Globus pallidus (tissue), 1 donor: ENCODE results near the gene IPP.
"Not testable (repeated sequence)": the region's sequence is repeated elsewhere in the genome, so short reads cannot be mapped to it uniquely, and the experiment has no call there.

ENCODE experiments used
- DNase-seq: peaks from one replicate; pipeline ENCODE4 v3.0.0-alpha.2; 2015; ENCODE audit warnings: low spot score

The IPP gene

GRCh38 chr1:45750298-45751038, at the start of gene IPP:
Gene IPP (minus strand): TSS chr1:45750653. CDS start chr1:45746411, 4,242 bp downstream.
- DNase-seq, result peak; percentile 96

- DNase-seq, result no peak
These were observed 46.5 kb upstream of the IPP start for GRCh38 chr1:45796946-45797345.

- peak; percentile 7 for DNase-seq
These were observed 45.9 kb upstream of the IPP start for GRCh38 chr1:45796381-45796780.

DNA sequence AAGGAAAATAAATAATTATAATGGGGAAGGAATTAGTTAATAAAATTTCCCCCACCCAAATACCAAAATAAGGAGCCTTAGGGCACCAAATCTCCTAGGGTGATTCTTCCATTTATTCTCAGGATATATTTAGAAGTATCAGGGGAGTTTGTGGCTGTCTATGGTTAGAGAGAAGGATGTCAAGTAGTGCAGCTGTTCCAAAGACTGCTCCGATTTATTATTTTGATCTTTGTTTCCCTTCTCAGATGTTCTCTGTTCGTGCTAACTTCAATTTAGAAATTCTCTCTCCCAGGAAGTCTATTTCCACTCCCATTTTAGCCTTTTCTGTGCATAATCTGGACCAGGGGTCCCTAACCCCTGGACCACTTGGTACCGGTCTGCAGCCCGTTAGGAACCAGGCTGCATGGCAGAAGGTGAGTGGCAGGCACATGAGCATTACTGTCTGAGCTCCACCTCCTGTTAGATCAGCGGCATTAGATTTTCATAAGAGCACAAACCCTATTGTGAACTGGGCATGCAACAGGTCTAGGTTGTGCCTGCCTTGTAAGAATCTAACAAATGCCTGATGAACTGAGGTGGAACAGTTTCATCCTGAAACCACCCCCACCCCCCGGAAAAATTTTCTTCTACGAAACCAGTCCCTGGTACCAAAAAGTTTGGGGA, 43.6 kb upstream of the IPP start:
- DNase-seq, result no peak

DNA sequence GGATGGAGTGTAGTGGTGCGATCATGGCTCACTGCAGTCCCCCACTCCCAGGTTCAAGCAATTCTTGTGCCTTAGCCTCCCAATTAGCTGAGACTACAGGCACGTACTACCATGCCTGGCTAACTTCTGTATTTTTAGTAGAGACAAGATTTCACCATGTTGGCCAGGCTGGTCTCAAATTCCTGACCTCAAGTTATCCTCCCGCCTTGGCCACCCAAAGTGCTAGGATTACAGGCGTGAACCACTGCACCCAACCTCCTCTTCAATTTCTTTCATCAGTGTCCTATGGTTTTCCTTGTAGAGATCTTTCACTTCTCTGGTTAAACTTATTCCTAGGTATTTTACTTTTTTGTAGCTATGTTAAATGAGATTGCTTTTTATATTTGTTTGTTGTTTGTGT, 42.3 kb upstream of the IPP start:
- DNase-seq, result no peak

- DNase-seq, result no peak
These were observed 39.1 kb upstream of the IPP start for GRCh38 chr1:45789601-45790000.

- peak; percentile 55 for DNase-seq
These were observed 37.5 kb upstream of the IPP start for GRCh38 chr1:45787905-45788304.

DNA sequence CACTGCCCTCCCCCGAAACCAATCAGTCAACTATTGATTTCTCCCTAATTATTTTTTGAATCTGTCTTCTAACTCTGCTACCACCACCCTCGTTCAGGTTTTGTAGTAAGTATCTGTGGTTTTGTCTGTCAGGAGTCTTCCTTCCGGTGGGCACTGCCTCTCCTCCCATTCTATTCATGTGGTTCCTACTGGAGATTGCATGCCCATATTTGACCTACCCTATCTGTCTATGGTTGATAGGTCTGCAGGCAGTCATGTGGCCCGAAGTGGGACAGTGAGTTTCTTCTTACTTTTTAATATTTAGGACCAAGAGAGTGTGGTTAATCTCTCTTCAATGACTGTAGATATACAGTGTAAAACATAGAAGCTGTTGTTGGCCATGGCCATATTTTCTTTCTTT, 35.1 kb upstream of the IPP start:
- DNase-seq, result no peak

- no peak for DNase-seq
These were observed 25.3 kb upstream of the IPP start for GRCh38 chr1:45775794-45776193.

- DNase-seq, result no peak
These were observed 22.5 kb upstream of the IPP start for GRCh38 chr1:45772971-45773370.

GRCh38 chr1:45769261-45769932, 18.9 kb upstream of the IPP start:
- no peak for DNase-seq

DNA sequence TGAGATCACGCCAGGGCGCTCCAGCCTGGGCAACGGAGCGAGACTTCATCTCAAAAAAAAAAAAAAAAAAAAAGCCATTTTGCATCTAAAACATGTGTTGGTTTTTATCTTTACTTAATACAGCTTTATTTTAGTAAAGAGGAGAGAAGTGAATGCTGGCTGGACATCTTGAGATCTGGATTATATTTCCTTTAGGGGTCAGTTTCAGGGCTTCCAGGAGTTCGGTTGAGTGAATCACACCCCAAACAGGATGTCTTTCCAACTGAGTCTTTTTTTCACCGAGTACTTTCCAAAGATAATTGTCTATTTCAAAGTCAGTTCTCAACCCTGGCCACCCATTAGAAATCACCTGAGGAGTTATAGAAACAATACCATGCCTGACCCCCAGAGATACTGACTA, 16.6 kb upstream of the IPP start:
- no peak for DNase-seq

DNA sequence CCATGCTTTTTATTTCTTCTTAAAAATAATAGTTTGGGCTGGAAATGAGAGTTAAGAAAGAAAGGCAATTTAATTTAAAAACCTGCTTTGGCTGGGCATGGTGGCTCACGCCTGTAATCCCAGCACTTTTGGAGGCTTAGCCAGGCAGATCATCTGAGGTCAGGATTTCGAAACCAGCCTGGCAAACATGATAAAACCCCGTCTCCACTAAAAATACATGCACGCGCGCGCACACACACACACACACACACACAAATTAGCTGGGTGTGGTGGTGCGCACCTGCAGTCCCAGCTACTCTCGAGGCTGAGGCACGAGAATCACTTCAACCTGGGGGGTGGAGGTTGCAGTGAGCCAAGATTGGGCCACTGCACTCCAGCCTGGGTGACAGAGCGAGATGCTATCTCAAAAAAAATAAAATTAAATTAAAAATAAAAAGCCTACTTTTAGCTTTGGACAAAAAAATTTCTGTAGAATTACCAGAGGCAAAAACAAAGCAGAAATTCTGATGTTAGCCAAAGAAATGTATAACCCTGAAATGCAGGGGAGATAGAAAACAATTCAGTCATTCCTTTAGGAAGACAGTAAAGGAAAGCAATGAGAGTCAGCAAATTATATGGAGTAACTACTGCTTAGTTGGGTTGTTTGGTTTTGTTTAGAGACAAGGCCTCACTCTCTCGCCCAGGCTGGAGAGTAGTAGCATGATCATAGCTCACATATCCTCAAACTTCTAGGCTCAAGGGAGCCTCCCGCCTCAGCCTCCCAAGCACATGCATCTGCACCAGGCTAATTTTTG, 15.7 kb upstream of the IPP start:
- no peak for DNase-seq

DNA sequence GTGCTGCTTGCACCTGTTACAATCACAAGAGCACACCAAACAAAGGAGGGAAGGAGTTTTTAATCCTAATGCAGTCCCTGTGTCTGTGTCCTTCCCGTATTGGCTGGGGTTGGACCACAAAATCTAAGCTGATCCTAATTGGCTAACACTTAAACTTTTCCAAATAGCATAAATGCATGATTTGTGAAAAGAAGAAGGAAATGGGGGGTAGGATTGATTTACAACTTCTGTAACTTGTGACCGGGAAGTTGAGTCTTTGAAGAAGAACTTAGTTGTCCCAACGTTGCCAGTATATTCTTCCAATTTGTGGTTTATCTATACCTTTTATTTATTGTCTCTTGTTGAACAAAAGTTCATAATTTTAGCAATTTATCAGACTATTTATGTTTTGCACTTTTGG, 11.8 kb upstream of the IPP start:
- DNase-seq, result no peak

DNA sequence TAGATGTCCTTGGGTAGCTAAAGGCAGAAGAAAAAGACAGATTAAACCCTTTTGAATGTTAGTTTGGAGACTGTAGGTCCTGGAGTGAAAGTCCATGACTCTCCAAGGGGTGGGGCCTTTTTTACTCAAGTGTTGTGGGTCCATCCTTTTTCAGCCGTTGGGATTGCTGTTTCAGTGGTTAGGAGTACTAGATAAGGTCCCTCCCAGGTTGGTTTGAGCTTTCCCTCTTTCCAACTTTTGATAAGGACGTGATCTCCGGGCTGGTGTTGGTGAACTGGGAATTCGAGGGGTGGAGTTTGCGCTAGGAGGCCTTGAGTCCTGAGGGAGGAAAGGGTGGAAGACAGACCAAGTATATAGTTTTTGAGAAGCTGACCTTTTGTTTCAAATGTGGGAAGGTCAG, 5.2 kb upstream of the IPP start:
- no peak for DNase-seq

DNA sequence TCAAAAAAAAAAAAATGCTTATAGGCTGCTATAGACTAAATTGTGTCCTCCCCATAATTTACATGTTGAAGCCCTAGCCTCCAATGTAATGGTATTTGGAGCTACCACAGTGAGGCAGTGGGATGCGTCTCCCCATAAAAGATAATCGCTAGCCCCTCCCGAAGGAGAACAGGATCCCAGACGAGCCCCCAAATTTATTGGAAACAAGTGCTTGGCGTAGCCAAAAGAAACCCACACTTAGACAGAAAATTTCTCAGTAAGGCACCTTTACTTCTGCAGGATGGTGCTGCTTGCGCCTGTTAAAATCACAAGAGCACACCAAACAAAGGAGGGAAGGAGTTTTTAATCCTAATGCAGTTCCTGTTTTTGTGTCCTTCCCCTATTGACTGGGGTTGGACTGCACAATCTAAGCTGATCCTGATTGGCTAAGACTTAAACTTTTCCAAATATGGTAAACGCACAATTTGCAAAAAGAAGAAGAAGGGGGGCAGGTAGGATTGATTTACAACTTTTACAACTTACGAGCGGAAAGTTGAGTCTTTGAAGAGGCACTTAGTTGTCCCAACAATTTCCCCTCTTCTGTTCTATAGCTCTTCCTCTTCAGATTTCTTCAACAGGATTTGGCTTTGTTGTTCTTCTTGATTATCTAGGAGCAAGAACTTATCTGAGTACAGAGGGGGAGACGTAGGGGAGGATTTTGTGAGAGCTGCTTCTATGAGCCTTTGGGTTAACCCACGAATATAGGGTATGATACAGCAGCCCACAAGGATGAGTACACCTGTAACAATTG, 3.0 kb upstream of the IPP start:
- no peak for DNase-seq

DNA sequence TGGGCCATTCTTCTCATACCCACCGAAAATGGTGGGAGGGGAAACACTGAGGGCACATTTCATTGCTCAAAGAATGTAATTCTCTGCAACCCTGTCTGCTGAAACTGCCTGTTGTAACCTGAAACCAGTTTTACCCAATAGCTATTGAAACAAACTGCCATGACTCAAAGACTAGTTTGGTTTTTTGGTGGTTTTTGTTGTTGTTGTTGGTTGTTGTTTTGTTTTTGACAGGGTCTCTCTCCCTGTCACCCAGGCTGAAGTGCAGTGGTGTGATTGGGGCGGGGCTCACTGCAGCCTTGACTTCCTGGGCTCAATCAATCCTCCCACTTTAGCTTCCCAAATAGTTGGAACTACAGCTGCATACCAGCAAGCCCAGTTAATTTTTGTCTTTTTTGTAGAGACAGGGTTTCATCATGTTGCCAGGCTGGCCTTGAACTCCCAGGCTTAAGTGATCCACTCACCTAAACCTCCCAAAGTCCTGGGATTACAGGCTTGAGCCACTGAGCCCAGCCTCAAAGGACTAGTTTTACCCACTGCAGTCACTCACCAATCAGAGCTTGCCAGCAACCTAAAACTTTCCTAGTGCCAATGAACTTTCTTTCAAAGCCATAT, 2.1 kb upstream of the IPP start:
- DNase-seq, result no peak

GRCh38 chr1:45752014-45752413, 1.6 kb upstream of the IPP start:
- no peak for DNase-seq

GRCh38 chr1:45751039-45751838, 786 bp upstream of the IPP start:
- not testable (repeated sequence) for DNase-seq

- DNase-seq, result no peak
These were observed 3.5 kb downstream of the IPP start for GRCh38 chr1:45746922-45747321.
